Subcutaneous abdominal adipose tissue (tissue), 5 donors: ENCODE data around the gene CFI.

Experiments
- H3K27ac ChIP-seq: one replicate; pipeline ENCODE4 v1.7.0; 2013; ENCODE audit warnings: low read depth, mild to moderate bottlenecking, inconsistent platforms, low read length, moderate library complexity
- H3K27me3 ChIP-seq, 5 donors: one replicate each; pipeline ENCODE4 v1.7.0; 2013; ENCODE audit warnings: low read length in 5 of 5, inconsistent platforms in 1 of 5; ENCODE audit not compliant: control insufficient read depth in 5 of 5, insufficient read depth in 4 of 5
- H3K36me3 ChIP-seq, 5 donors: one replicate each; pipeline ENCODE4 v1.7.0; 2013; ENCODE audit warnings: low read length in 5 of 5; ENCODE audit not compliant: control insufficient read depth in 5 of 5, insufficient read depth in 5 of 5
- H3K4me1 ChIP-seq, 5 donors: one replicate each; pipeline ENCODE4 v1.7.0; 2013; ENCODE audit warnings: low read length in 5 of 5, mild to moderate bottlenecking in 3 of 5, moderate library complexity in 1 of 5; ENCODE audit not compliant: control insufficient read depth in 5 of 5, insufficient read depth in 5 of 5
- H3K4me3 ChIP-seq, 5 donors: one replicate each; pipeline ENCODE4 v1.7.0; 2013; ENCODE audit warnings: low read length in 5 of 5, low read depth in 1 of 5
- H3K9ac ChIP-seq, 5 donors: one replicate each; pipeline ENCODE4 v1.7.0; 2013; ENCODE audit warnings: low read length in 5 of 5, mild to moderate bottlenecking in 4 of 5, moderate library complexity in 3 of 5
- H3K9me3 ChIP-seq, 5 donors: one replicate each; pipeline ENCODE4 v1.7.0; 2013; ENCODE audit warnings: low read length in 5 of 5; ENCODE audit not compliant: control insufficient read depth in 5 of 5
- donor health status: healthy.
- donor health status: healthy.
- donor health status: healthy.
- donor health status: healthy.
- donor health status: healthy.

Gene CFI

DNA sequence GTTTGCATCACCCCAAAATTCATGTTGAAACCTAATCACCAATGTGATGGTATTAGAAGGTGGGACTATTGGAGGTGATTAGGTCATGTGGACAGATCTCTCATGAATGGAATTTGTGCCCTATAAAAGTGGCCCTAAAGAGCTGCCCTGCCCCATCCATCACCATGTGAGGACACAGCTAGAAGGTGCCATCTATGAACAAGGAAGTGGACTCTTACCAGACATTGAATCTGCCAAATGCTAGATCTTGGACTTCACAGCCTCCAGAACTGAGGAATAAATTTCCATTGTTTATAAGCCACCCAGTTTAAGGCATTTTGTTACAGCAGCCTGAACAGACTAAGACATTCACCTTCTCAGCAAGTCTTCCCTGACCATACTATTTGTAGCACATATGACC, 79.4 kb downstream of the CFI start:
- H3K27ac ChIP-seq = no peak overlapping the region
- peaks cover 0 to 3% (median 0%) of the 10 kb centered on the region in 5 donors for H3K36me3 ChIP-seq
- no peaks in the 10 kb centered on the region for H3K27me3 ChIP-seq
- no peaks in the 10 kb centered on the region for H3K4me1 ChIP-seq
- H3K9ac ChIP-seq = no peak overlapping the region
- no peak overlapping the region for H3K4me3 ChIP-seq
- no peaks in the 10 kb centered on the region for H3K9me3 ChIP-seq

DNA sequence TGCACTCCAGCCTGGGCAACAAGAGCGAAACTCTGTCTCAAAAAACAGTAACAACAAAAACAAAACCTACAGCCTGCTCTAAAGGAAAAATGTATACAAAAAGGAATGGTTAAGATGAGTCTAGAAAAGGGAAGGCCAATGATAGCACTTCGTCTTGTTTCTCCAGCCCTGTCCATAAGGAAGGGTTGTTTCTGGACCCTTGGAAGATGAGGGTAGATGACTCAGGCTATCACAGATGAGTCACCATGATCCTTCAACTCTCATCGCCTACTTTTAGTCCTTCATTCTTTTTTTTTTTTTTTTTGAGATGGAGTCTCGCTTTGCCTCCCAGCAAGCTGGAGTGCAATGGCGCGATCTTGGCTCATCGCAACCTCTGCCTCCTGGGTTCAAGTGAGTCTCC, 80.8 kb downstream of the CFI start:
- Histone ChIP-seq H3K36me3 (peaks cover 4 to 15% (median 11%) of the 10 kb centered on the region in 5 donors), H3K4me1 (no peaks in the 10 kb centered on the region), H3K9ac (no peak overlapping the region), H3K4me3 (no peak overlapping the region), H3K9me3 (no peaks in the 10 kb centered on the region), H3K27ac (no peak overlapping the region), H3K27me3 (no peaks in the 10 kb centered on the region)

DNA sequence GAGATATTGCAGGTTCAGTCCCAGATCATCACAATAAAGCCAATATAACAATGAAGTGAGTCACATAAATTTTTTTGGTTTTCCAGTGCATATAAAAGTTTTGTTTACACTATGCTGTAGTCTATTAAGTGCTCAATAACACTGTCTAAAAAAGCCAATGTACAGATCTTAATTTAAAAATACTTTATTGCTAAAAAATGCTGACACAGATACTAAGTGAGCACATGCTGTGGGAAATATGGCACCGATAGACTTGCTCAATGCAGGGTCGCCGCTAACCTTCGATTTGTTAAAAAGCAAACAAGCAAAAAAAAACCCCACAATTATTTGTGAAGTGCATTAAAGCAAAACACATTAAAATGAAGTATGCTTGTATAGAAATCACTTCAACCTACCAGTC, 82.2 kb downstream of the CFI start:
- no peak overlapping the region for H3K4me3 ChIP-seq
- no peaks in the 10 kb centered on the region for H3K4me1 ChIP-seq
- no peak overlapping the region for H3K27ac ChIP-seq
- H3K36me3 ChIP-seq = peaks cover 5 to 18% (median 15%) of the 10 kb centered on the region in 5 donors
- H3K27me3 ChIP-seq = no peaks in the 10 kb centered on the region
- no peak overlapping the region for H3K9ac ChIP-seq
- no peaks in the 10 kb centered on the region for H3K9me3 ChIP-seq

DNA sequence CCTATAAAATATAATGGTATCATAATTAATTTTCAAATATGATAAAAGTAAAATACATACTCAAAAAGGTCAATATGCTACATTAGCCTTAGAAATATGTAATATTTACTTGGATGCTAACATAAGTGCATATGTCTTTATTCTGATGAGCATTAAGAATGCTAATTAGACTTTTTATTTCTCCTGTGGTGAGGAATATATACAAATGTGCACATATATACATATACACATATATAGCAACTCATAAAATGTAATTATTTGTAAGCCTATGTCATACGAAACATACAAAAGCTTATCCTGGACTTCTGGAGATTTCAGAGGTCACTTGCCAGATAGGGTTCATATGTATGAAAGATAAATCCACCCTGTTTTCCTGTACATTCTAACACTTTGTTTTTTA, 83.0 kb downstream of the CFI start:
- H3K27me3 ChIP-seq = no peaks in the 10 kb centered on the region

DNA sequence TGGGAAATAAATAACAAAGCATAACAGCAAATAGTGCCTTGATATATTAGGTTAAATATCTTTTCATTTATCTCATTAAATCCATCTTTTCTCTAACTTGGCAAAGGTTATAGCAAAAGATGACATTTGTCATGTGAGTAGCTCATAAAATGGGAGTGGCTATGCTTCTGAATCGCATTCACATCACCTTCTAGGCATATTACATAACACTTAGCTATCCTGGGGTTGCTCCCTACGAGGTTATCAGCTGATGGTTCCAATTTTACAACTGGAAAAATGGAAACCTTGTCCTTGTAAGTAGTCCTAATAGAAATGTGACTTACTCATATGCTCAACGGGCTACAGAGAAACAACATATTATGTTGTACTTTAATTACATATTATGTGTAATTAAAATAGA, 88.3 kb downstream of the CFI start:
- Histone ChIP-seq H3K9me3 (no peaks in the 10 kb centered on the region), H3K36me3 (peaks cover 13 to 34% (median 28%) of the 10 kb centered on the region in 5 donors), H3K27me3 (no peaks in the 10 kb centered on the region), H3K4me1 (peaks cover 0 to 5% (median 0%) of the 10 kb centered on the region in 5 donors), H3K4me3 (no peak overlapping the region), H3K27ac (no peak overlapping the region), H3K9ac (no peak overlapping the region)

More for the DNA sequence above, 83.0 kb downstream of the CFI start:
- Histone ChIP-seq H3K36me3 (peaks cover 5 to 25% (median 15%) of the 10 kb centered on the region in 5 donors), H3K27ac (no peak overlapping the region), H3K4me3 (no peak overlapping the region), H3K9ac (no peak overlapping the region), H3K9me3 (no peaks in the 10 kb centered on the region), H3K4me1 (peaks cover 0 to 5% (median 0%) of the 10 kb centered on the region in 5 donors)

DNA sequence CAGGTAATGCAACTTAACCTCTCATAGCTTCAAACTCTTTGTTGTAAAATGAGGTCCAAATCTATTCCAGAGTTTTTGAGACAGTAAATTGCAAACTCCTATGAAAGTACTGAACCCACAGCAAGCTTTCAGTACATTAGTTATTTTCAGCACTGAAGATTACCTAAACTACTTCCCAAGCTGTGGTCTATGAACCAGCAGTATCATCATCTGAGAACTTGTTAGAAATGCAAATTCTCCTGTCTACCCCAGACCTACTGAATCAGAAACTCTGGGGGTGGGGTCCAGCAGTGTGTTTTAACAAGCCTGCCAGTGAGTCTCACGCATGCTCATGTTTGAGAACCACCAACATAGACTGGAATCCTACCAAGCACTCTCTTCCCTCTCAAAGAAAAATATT, 92.8 kb downstream of the CFI start:
- H3K9me3 ChIP-seq = no peaks in the 10 kb centered on the region
- H3K27ac ChIP-seq = no peak overlapping the region
- H3K4me1 ChIP-seq = peaks cover 0 to 5% (median 4%) of the 10 kb centered on the region in 5 donors
- no peak overlapping the region for H3K9ac ChIP-seq
- no peak overlapping the region for H3K4me3 ChIP-seq
- no peaks in the 10 kb centered on the region for H3K27me3 ChIP-seq
- H3K36me3 ChIP-seq = peaks cover 8 to 18% (median 11%) of the 10 kb centered on the region in 5 donors

DNA sequence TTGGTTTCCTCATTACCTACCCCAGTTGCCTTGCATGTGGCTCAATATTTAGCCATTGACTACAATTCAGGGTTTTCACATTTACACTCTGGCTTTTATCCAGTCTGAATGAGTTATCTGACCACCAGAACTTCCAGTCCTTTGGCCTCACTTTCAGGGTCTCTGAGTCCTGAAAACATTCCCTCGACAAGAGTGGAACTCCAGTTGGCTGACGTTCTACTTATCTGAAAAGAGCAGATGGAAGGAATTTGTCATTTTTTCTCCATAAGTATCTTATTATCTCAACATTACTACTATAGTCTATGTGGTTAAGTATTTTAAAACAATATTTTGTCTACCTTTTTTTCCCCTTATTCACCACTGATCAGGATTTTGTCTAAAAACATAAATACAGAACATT, 93.4 kb downstream of the CFI start:
- Histone ChIP-seq H3K27ac (no peak overlapping the region), H3K9me3 (no peaks in the 10 kb centered on the region), H3K4me3 (no peak overlapping the region), H3K4me1 (peaks cover 0 to 11% (median 10%) of the 10 kb centered on the region in 5 donors), H3K27me3 (no peaks in the 10 kb centered on the region), H3K9ac (no peak overlapping the region), H3K36me3 (peaks cover 6 to 15% (median 8%) of the 10 kb centered on the region in 5 donors)

DNA sequence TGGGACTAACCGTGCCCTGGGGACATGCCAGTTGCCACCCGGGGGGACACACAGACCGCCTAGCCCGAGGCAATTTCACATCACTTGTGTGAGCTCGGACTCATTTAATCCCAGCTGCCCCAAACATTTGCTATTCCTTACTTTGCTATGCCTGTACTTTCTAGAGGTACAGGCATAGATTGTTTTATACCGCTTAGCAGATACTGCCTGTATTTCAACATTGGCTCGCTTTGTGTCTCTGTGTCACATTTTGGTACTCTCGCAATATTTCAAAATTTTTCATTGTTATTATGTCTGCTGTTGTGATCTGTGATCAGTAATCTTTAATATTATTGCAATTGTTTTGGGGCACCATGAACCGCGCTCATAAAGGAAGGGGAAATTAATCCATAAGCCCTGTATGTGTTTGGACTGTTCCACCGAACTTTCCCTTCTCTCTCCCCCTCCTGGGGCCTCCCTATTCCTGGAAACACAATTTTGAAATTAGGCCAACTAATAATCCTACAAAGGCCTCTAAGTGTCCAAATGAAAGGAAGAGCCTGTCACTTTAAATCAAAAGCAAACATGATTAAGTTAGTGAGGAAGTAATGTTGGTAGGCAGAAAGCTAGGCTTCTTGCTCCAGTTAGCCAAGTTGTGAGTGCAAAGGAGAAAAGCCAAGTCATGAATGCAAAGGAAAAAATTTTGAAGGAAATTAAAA, 98.0 kb downstream of the CFI start:
- H3K4me1 ChIP-seq = peaks cover 0 to 26% (median 21%) of the 10 kb centered on the region in 5 donors
- no peaks in the 10 kb centered on the region for H3K9me3 ChIP-seq
- H3K27ac ChIP-seq = peak overlapping the region; percentile 73
- H3K36me3 ChIP-seq = peaks cover 0 to 5% (median 0%) of the 10 kb centered on the region in 5 donors
- H3K27me3 ChIP-seq = no peaks in the 10 kb centered on the region
- H3K9ac ChIP-seq = peak overlapping the region; percentile 7 to 78 (median 75)
- H3K4me3 ChIP-seq = peak overlapping the region; percentile 66 to 93 (median 88)

DNA sequence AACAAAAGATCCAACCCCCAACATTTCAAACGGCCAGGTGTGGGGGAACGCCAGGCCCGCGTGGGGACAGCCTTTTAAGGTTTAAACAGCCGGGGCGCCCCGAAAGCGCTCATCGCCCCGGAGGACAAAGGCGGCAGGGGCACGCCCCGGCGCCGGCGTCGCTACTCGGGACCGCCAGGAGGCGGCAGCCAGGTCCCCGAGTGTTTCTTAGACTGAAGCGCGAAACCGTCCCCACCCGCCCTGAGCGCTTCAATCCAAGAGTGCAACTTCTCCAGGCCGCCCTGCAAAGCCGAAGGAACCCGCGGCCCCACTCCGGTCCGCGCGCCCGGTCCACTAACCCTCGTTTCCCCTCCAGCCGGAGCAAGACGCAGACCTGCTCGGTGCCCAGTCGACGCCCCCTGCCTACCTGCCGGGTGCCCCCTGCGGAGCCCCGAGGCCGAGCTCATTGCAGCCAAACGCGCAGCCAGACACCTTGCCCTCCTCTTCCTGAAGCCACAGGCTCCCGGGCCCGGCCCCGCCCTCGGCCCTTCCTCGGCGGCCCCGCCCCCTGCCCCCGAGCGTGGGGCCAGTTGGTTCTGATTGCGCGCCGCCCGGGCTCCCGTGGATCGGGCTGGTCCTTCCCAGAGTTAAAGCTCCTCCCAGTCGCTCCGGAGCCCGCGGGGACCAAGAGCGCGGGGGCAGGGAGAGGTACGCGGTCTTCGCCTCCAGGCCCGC, 98.7 kb downstream of the CFI start, which contains the start of gene CASP6:
Gene CASP6 (minus strand): TSS at position 496 of the 714 bp plus-strand sequence. CDS start 50 bp downstream, at position 446.
- H3K27ac ChIP-seq = peak within 1 kb of the TSS; percentile 73
- H3K9ac ChIP-seq = peak within 1 kb of the TSS; percentile 44 to 81 (median 75)
- peaks cover 0 to 26% (median 21%) of the 10 kb centered on the region in 5 donors for H3K4me1 ChIP-seq
- H3K9me3 ChIP-seq = no peaks in the 10 kb centered on the region
- H3K4me3 ChIP-seq = peak within 1 kb of the TSS; percentile 71 to 93 (median 88)
- peaks cover 0 to 1% (median 0%) of the 10 kb centered on the region in 5 donors for H3K36me3 ChIP-seq
- no peaks in the 10 kb centered on the region for H3K27me3 ChIP-seq
